ENCODE measurements around the gene LHFPL3. TPM values are rescaled to one million over a fixed set of nuclear protein-coding genes. Genes with fewer than 3 reads are reported as not detected.

The LHFPL3 gene
- total RNA-seq, 2 experiments from 2014 or later, result not detected

DNA sequence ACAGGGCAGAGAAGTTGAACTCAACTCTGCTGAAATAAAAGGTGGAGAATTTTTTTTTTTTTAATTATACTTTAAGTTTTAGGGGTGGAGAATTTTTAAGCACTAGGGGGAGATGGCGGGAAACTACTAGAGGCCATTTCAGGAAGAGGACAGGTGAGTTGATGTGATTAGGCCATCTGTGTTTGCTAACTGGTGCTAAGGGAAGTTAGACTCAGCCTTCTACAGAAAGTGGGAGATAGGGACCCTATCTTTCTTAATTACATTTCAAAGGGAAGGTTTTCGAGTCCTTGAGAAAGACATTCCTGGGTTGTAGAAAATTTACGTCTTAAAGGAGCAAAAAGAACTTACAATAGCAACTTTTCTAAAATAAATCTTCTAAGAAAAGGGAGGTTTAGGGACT is 124.8 kb downstream of the LHFPL3 start:
- no peaks in the 10 kb centered on the region for H3K9me2 ChIP-seq (ENCODE audit: insufficient read depth, low read length)
- H3K4me2 ChIP-seq (ENCODE audit: low read length), result no peak overlapping the region
- H3K36me3 ChIP-seq (ENCODE audit: insufficient read depth, low read length), result no peaks in the 10 kb centered on the region
- H2AFZ ChIP-seq (ENCODE audit: low read length), result no peak overlapping the region
- H4K20me1 ChIP-seq (ENCODE audit: insufficient read depth, low read length), result no peaks in the 10 kb centered on the region
- no TSS peak for BruUV-seq (replicated peaks)
- intact Hi-C loops (cut with micrococcal nuclease; ENCODE audit: unreplicated experiment), result no loop called here
- H3K4me1 ChIP-seq (ENCODE audit: insufficient read depth, low read length, poor library complexity, severe bottlenecking), result no peaks in the 10 kb centered on the region
- no peaks in the 10 kb centered on the region for H3K79me2 ChIP-seq (ENCODE audit: insufficient read depth, low read depth, low read length)
- no peak overlapping the region for H3K4me3 ChIP-seq (ENCODE audit: low read depth, low read length, poor library complexity, severe bottlenecking)
- ChIA-PET CTCF (ENCODE audit: unreplicated experiment) (no interaction called here), POLR2A (no interaction called here)
- H3K9me3 ChIP-seq (ENCODE audit: low read length), result no peaks in the 10 kb centered on the region
- no peak for DNase-seq (ENCODE audit: low spot score)
- TF ChIP-seq EZH2phosphoT487 (IDR thresholded peaks at IDR 0.05; ENCODE audit: borderline replicate concordance, low read depth, low read length), result no peak
- TF ChIP-seq, protein P1, sequence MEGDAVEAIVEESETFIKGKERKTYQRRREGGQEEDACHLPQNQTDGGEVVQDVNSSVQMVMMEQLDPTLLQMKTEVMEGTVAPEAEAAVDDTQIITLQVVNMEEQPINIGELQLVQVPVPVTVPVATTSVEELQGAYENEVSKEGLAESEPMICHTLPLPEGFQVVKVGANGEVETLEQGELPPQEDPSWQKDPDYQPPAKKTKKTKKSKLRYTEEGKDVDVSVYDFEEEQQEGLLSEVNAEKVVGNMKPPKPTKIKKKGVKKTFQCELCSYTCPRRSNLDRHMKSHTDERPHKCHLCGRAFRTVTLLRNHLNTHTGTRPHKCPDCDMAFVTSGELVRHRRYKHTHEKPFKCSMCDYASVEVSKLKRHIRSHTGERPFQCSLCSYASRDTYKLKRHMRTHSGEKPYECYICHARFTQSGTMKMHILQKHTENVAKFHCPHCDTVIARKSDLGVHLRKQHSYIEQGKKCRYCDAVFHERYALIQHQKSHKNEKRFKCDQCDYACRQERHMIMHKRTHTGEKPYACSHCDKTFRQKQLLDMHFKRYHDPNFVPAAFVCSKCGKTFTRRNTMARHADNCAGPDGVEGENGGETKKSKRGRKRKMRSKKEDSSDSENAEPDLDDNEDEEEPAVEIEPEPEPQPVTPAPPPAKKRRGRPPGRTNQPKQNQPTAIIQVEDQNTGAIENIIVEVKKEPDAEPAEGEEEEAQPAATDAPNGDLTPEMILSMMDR (conservative IDR thresholded peaks at IDR 0.05; ENCODE audit: low read length), result no peak
- H3K27ac ChIP-seq (ENCODE audit: low read depth, low read length, poor library complexity, severe bottlenecking), result no peak overlapping the region

DNA sequence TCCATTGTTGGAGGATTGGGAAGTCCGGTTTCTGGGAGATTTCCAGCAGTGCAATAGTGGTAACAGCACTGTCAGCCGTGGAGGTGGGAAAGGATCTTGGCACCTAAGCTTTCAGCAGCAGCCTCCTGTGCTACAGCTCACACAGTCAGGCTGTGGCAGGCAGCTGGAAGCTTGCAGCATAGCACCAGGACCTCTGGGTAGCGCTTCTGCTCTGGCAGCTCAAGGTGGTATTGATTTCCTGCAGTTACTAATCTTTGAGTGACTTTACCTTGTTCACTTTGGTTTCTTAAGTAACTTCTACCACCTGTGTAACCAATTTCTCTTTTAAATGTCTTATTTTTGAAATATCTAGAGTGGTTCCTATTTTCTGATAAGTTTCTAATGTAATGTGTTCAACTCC is 130.5 kb downstream of the LHFPL3 start:
- ChIA-PET CTCF (ENCODE audit: unreplicated experiment) (no interaction called here), POLR2A (no interaction called here)
- Histone ChIP-seq H4K20me1 (ENCODE audit: insufficient read depth, low read length) (no peaks in the 10 kb centered on the region), H3K27ac (ENCODE audit: low read depth, low read length, poor library complexity, severe bottlenecking) (no peak overlapping the region), H2AFZ (ENCODE audit: low read length) (no peak overlapping the region), H3K79me2 (ENCODE audit: insufficient read depth, low read depth, low read length) (no peaks in the 10 kb centered on the region), H3K4me3 (ENCODE audit: low read depth, low read length, poor library complexity, severe bottlenecking) (no peak overlapping the region), H3K36me3 (ENCODE audit: insufficient read depth, low read length) (no peaks in the 10 kb centered on the region), H3K9me2 (ENCODE audit: insufficient read depth, low read length) (no peaks in the 10 kb centered on the region), H3K4me1 (ENCODE audit: insufficient read depth, low read length, poor library complexity, severe bottlenecking) (no peaks in the 10 kb centered on the region), H3K9me3 (ENCODE audit: low read length) (no peaks in the 10 kb centered on the region), H3K4me2 (ENCODE audit: low read length) (no peak overlapping the region)
- DNase-seq (ENCODE audit: low spot score), result no peak
- BruUV-seq (replicated peaks), result no TSS peak
- intact Hi-C loops (cut with micrococcal nuclease; ENCODE audit: unreplicated experiment), result no loop called here
- no peak for TF ChIP-seq EZH2phosphoT487 (IDR thresholded peaks at IDR 0.05; ENCODE audit: borderline replicate concordance, low read depth, low read length)
- TF ChIP-seq, protein P1 (conservative IDR thresholded peaks at IDR 0.05; ENCODE audit: low read length), result no peak

DNA sequence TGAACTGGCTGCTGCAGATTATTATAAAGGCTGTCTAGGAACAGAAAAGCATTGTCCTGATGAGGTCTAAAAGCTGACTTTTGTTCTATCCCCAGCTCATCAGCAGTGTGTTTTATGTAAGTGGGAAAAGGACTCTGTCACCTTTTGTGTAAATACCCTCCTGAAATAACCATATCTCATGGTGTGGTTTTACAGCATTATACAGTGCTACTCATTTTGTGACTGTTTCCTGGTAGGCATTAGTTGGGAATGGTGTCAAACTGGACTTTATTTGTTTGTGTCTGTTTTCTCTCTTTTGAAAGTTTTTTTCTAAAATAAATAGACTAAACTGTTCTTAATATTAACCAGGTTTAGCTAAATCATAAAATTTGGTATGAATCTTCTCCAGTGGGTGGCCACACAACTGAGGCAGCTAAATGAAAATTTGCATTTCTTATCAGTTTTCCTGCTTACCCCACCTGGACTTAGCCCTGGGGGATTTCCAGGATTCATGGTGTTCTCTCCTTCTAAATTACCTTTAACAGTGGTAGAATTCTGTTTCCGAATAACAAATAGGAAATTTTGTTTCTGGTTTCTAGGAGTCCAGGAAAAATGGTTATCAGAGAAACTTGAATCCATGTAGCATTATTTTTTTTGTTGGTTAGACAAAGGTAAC is 140.9 kb downstream of the LHFPL3 start:
- Histone ChIP-seq H3K9me2 (ENCODE audit: insufficient read depth, low read length) (no peaks in the 10 kb centered on the region), H4K20me1 (ENCODE audit: insufficient read depth, low read length) (no peaks in the 10 kb centered on the region), H2AFZ (ENCODE audit: low read length) (no peak overlapping the region), H3K79me2 (ENCODE audit: insufficient read depth, low read depth, low read length) (no peaks in the 10 kb centered on the region), H3K4me3 (ENCODE audit: low read depth, low read length, poor library complexity, severe bottlenecking) (no peak overlapping the region), H3K27ac (ENCODE audit: low read depth, low read length, poor library complexity, severe bottlenecking) (no peak overlapping the region), H3K4me2 (ENCODE audit: low read length) (no peak overlapping the region), H3K4me1 (ENCODE audit: insufficient read depth, low read length, poor library complexity, severe bottlenecking) (no peaks in the 10 kb centered on the region), H3K36me3 (ENCODE audit: insufficient read depth, low read length) (no peaks in the 10 kb centered on the region), H3K9me3 (ENCODE audit: low read length) (no peaks in the 10 kb centered on the region)
- ChIA-PET CTCF (ENCODE audit: unreplicated experiment) (no interaction called here), POLR2A (no interaction called here)
- no TSS peak for BruUV-seq (replicated peaks)
- TF ChIP-seq EZH2phosphoT487 (IDR thresholded peaks at IDR 0.05; ENCODE audit: borderline replicate concordance, low read depth, low read length), result no peak
- TF ChIP-seq, protein P1 (conservative IDR thresholded peaks at IDR 0.05; ENCODE audit: low read length), result no peak
- intact Hi-C loops (cut with micrococcal nuclease; ENCODE audit: unreplicated experiment), result no loop called here
- no peak for DNase-seq (ENCODE audit: low spot score)

Measured in OCI-LY7 (cell line).